ENCODE data around the gene NHERF1. TPM values are rescaled to one million over a fixed set of nuclear protein-coding genes. Genes with fewer than 3 reads are reported as not detected.

The NHERF1 gene
- total RNA-seq, 6 experiments from 2014 or later = 105 to 218 (median 161) TPM

DNA sequence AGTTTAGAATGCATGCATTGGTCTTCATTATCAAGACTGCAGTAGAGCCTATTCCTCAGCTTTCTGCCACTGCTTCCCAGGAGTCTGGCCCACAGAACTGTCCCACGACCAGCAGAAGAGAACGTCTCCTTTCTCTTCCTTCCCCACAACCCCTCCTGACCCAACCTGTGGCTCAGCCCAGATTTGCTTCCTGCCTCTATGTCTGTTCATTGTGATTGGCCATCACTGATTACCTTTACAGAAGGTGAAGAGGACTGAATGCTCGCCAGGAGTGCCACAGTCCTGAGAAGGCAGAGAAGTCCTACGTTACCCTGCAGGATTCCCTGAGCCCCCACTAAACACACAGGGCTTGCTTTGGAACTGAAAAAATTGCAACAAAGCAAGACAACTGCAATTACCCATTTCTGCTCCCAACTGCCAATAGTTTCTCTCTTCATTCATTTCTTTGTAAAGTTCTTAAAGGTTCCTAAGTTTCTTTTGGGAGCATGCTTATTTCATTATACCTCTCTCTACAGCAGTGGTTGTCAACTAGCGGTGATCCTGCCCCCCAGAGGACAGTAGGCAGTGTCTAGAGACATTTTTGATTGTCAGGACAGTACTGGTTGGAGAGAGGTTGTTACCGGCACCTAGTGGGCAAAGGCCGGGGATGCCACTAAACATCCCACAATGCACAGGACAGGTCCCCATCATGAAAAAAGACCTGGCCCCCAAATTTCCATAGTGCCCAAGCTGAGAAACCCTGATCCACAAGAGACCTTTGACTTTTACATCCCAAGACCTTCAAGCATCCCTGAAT lies 32.2 kb downstream of the NHERF1 start:
- intact Hi-C loops (cut with DNase I) = no loop called here
- no peak overlapping the region for H3K27ac ChIP-seq
- TF ChIP-seq CTCF (IDR thresholded peaks at IDR 0.05) (peak; percentile 57 to 72 (median 64)), POLR2A (IDR thresholded peaks at IDR 0.05) (no peak)
- H3K4me1 ChIP-seq = peaks cover 0 to 21% (median 5%) of the 10 kb centered on the region in 4 donors
- H3K36me3 ChIP-seq = no peaks in the 10 kb centered on the region
- no peak overlapping the region for H3K4me3 ChIP-seq
- no peak for DNase-seq
- no peaks in the 10 kb centered on the region for H3K9me3 ChIP-seq
- WGBS (ENCODE audit: insufficient coverage, low coverage, low lambda C conversion rate, missing lambda C conversion rate) = 32% methylated on average over 7 of the region's 7 CpGs
- no peaks in the 10 kb centered on the region for H3K27me3 ChIP-seq
- ATAC-seq = peak; percentile 49 to 67 (median 58)

DNA sequence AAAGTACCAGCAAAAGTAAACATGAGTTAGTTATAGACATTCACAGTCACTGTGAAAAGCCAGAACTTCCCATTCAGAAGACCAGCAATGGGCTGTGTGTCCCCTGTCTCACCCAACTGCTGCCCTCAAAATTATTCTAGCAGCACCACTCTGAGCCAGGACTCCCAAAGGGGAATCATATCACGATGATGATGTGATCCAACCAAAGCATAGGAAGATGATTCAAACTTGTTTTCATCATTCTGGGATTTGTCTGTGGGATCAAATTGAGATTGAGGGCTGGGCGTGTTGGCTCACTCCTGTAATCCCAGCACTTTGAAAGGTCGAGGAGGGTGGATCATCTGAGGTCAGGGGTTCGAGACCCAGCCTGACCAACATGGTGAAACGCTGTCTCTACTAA lies 34.1 kb downstream of the NHERF1 start:
- H3K36me3 ChIP-seq = no peaks in the 10 kb centered on the region
- DNase-seq (no peak), ATAC-seq (no peak)
- H3K9me3 ChIP-seq = no peaks in the 10 kb centered on the region
- intact Hi-C loops (cut with DNase I) = no loop called here
- peaks cover 0 to 10% (median under 1%) of the 10 kb centered on the region in 4 donors for H3K4me1 ChIP-seq
- H3K4me3 ChIP-seq = no peak overlapping the region
- WGBS (ENCODE audit: insufficient coverage, low coverage, low lambda C conversion rate, missing lambda C conversion rate) = 72% methylated on average over 3 of the region's 5 CpGs
- no peaks in the 10 kb centered on the region for H3K27me3 ChIP-seq
- H3K27ac ChIP-seq = no peak overlapping the region
- TF ChIP-seq POLR2A (IDR thresholded peaks at IDR 0.05) (no peak), CTCF (IDR thresholded peaks at IDR 0.05) (no peak)

GRCh38 chr17:74784125-74784810 lies 35.8 kb downstream of the NHERF1 start:
- DNase-seq (no peak), ATAC-seq (no peak)
- Histone ChIP-seq H3K4me3 (no peak overlapping the region), H3K27me3 (no peaks in the 10 kb centered on the region), H3K36me3 (no peaks in the 10 kb centered on the region), H3K27ac (no peak overlapping the region), H3K9me3 (no peaks in the 10 kb centered on the region), H3K4me1 (no peaks in the 10 kb centered on the region)
- intact Hi-C loops (cut with DNase I) = no loop called here
- 73% methylated on average over 5 of the region's 5 CpGs for WGBS (ENCODE audit: insufficient coverage, low coverage, low lambda C conversion rate, missing lambda C conversion rate)
- TF ChIP-seq CTCF (IDR thresholded peaks at IDR 0.05) (no peak), POLR2A (IDR thresholded peaks at IDR 0.05) (no peak)

- H3K9me3 ChIP-seq = no peaks in the 10 kb centered on the region
- intact Hi-C loops (cut with DNase I) = loop anchor here (5.0 kb wide), 2 partner anchors 43 to 77 kb away; no protein-coding TSS in a partner anchor
- no peaks in the 10 kb centered on the region for H3K27me3 ChIP-seq
- no peak for TF ChIP-seq CTCF (IDR thresholded peaks at IDR 0.05)
- no peak for TF ChIP-seq POLR2A (IDR thresholded peaks at IDR 0.05)
- H3K4me3 ChIP-seq = no peak overlapping the region
- no peaks in the 10 kb centered on the region for H3K36me3 ChIP-seq
- H3K27ac ChIP-seq = no peak overlapping the region
- no peaks in the 10 kb centered on the region for H3K4me1 ChIP-seq
- DNase-seq (no peak), ATAC-seq (peak in 1 of 4 donors; percentile 20)
- 63% methylated on average over 10 of the region's 21 CpGs for whole genome bisulfite sequencing (ENCODE audit: insufficient coverage, low coverage, low lambda C conversion rate, missing lambda C conversion rate)
Measured at GRCh38 chr17:74785096-74785980, 36.9 kb downstream of the NHERF1 start.

Data from right lobe of liver (tissue), 6 donors.